Cortex of kidney (tissue), 1 donor: ENCODE results near the gene NFKBIB.
"Not testable (repeated sequence)": the region's sequence is repeated elsewhere in the genome, so short reads cannot be mapped to it uniquely, and the experiment has no call there.

Experiments
- DNase-seq: peaks from one replicate; lab custom pipeline; 2025; lab: John Stamatoyannopoulos, UW

The NFKBIB gene

GRCh38 chr19:38899447-38900201 lies at the start of gene NFKBIB, which contains the start of gene SIRT2:
Gene NFKBIB, plus strand, starts transcription at chr19:38899969. Its CDS starts 64 bp downstream, at chr19:38900033.
Gene SIRT2, minus strand, starts transcription at chr19:38899618. Its CDS starts 97 bp downstream, at chr19:38899521.
- no peak for DNase-seq

GRCh38 chr19:38850436-38850975 lies 49.3 kb upstream of the NFKBIB start:
- no peak for DNase-seq

- no peak for DNase-seq
Measured at GRCh38 chr19:38850976-38851621, 48.7 kb upstream of the NFKBIB start.

GRCh38 chr19:38851622-38852230 lies 48.0 kb upstream of the NFKBIB start:
- DNase-seq = peak; percentile 81

GRCh38 chr19:38852231-38853044 lies 47.3 kb upstream of the NFKBIB start:
- no peak for DNase-seq

GRCh38 chr19:38853214-38853613 lies 46.6 kb upstream of the NFKBIB start:
- DNase-seq = no peak

- not testable (repeated sequence) for DNase-seq
Measured at GRCh38 chr19:38854961-38855360, 44.8 kb upstream of the NFKBIB start.

- not testable (repeated sequence) for DNase-seq
Measured at GRCh38 chr19:38855751-38856150, 44.0 kb upstream of the NFKBIB start.

GRCh38 chr19:38856813-38857212 lies 43.0 kb upstream of the NFKBIB start:
- DNase-seq = no peak

GRCh38 chr19:38859631-38860204 lies 40.1 kb upstream of the NFKBIB start:
- not testable (repeated sequence) for DNase-seq

- no peak for DNase-seq
Measured at GRCh38 chr19:38861368-38861767, 38.4 kb upstream of the NFKBIB start.

GRCh38 chr19:38862321-38863059 lies 37.3 kb upstream of the NFKBIB start:
- DNase-seq = no peak

- DNase-seq = no peak
Measured at GRCh38 chr19:38867171-38867780, 32.5 kb upstream of the NFKBIB start.

GRCh38 chr19:38868551-38868950 lies 31.2 kb upstream of the NFKBIB start:
- DNase-seq = no peak

- no peak for DNase-seq
Measured at GRCh38 chr19:38869160-38869835, 30.5 kb upstream of the NFKBIB start.

- no peak for DNase-seq
Measured at GRCh38 chr19:38869836-38870607, 29.7 kb upstream of the NFKBIB start.

- no peak for DNase-seq
Measured at GRCh38 chr19:38870612-38871011, 29.2 kb upstream of the NFKBIB start.

- DNase-seq = not testable (repeated sequence)
Measured at GRCh38 chr19:38873400-38873799, 26.4 kb upstream of the NFKBIB start.
